Left lung (tissue), 10 donors: Measurements from ENCODE around the gene AP2A2. TPM values are rescaled to one million over a fixed set of nuclear protein-coding genes. Genes with fewer than 3 reads are reported as not detected.

Source experiments
- ATAC-seq: fragments of 200-7000 bp; cut with Tn5 transposase; one replicate; pipeline ENCODE4 v1.9.1; 2020; ENCODE audit warnings: moderate library complexity
- DNase-seq, 4 donors: peaks; one replicate each; pipeline ENCODE4 v3.0.0-alpha.2; 2013 to 2020
- H3K27ac ChIP-seq, 2 donors: fragments of 200-600 bp; sonication (generic) in 1 of 2; one replicate each; pipeline versions ENCODE4 v1.5.0 to v1.8.0; 2020 to 2021
- H3K27me3 ChIP-seq, 2 donors: fragments of 200-600 bp; sonication (generic) in 1 of 2; one replicate each; pipeline versions ENCODE4 v1.5.0 to v1.8.0; 2020 to 2021
- H3K36me3 ChIP-seq, 2 donors: fragments of 200-600 bp; sonication (generic) in 1 of 2; one replicate each; pipeline versions ENCODE4 v1.5.0 to v1.8.0; 2020 to 2021
- H3K4me1 ChIP-seq, 2 donors: fragments of 200-600 bp; one replicate each; pipeline ENCODE4 v1.8.0; 2021
- H3K4me3 ChIP-seq, 2 donors: fragments of 200-600 bp; sonication (generic) in 1 of 2; one replicate each; pipeline versions ENCODE4 v1.5.0 to v1.8.0; 2020 to 2021; ENCODE audit warnings: mild to moderate bottlenecking in 1 of 2
- H3K9me3 ChIP-seq, 2 donors: fragments of 200-600 bp; sonication (generic) in 1 of 2; one replicate each; pipeline versions ENCODE4 v1.5.0 to v1.8.0; 2020 to 2021
- CTCF ChIP-seq, 2 donors: fragments of 200-600 bp; sonication (generic) in 1 of 2; IDR thresholded peaks; one replicate each; pipeline versions ENCODE4 v1.5.0 to v1.8.0; 2021; ENCODE audit warnings: antibody characterized with exemption in 2 of 2
- intact Hi-C, 2 donors: fragments of 100-400 bp; cut with DNase I; formaldehyde crosslinking; loops; one replicate each; pipeline versions ENCODE4 v1.11.2 to v1.14.2; 2022
- polyA plus RNA-seq, 6 donors: library from polyadenylated mRNA; unstranded; fragments of 120-200 nt; gene quantifications; one replicate each; pipeline ENCODE4 v1.2.1, GENCODE V29; 2013; ENCODE audit not compliant: insufficient read length in 6 of 6
- total RNA-seq, 2 donors: library from RNA; stranded (reverse); fragmentation: NEBNext Ultra II Directional; extraction: Animal tissue kit (Norgen Biotek cat#: 25700); gene quantifications; one replicate each; pipeline ENCODE4 v1.2.1, GENCODE V29; 2021
- donor health status: DM: no; HTN: yes; CAD: no.
- donor health status: DM: no; HTN: no; CAD: no.

AP2A2 gene
- total and polyA plus RNA-seq, 8 donors = 77.0 to 98.4 (median 83.0) TPM

DNA sequence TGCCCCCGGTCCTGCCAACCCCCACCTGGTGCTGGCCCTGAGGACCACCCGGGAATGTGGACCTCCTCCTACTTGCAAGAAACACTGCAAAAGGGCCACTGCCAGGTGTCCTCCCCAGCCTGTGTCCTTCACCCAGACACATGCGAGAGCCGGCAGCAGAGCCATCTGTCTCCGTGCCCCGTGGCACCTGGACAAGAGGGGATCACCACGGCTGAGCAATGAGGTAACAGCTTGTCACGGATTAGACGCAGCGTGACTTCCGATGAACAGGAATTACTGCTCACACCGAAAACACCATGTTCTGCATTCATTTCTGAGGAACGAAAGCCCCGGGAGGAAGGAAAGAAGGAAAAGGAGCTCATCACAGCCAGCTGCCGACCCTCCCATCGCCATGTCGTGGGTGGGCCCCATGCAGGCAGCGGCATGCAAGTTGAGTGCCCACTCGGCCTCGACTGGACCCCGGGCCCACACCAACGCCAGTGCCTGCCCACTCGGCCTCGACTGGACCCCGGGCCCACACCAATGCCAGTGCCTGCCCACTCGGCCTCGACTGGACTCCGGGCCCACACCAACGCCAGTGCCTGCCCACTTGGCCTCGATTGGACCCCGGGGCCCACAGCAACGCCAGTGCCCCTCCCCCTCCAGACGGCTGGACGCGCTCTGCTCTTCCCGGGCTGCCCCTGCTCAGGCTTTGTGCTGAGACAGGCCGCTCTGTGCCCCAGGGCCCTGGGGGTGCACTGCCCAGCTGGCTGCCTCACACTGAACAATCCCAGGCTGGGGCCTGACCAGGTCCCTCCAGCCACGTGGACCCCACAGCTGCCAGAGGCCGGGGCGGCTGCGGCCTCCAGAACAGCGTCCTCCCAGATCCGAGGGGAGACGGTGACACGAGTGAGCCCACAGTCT is 37.1 kb upstream of the AP2A2 start:
- H3K27me3 ChIP-seq = no peaks in the 10 kb centered on the region
- intact Hi-C loops = no loop called here
- no peak overlapping the region for H3K4me3 ChIP-seq
- ATAC-seq = no peak
- TF ChIP-seq CTCF (IDR thresholded peaks at IDR 0.05) = no peak
- no peaks in the 10 kb centered on the region for H3K9me3 ChIP-seq
- H3K36me3 ChIP-seq = peaks cover 0 to 38% of the 10 kb centered on the region in 2 donors
- no peaks in the 10 kb centered on the region for H3K4me1 ChIP-seq
- DNase-seq = no peak
- no peak overlapping the region for H3K27ac ChIP-seq

DNA sequence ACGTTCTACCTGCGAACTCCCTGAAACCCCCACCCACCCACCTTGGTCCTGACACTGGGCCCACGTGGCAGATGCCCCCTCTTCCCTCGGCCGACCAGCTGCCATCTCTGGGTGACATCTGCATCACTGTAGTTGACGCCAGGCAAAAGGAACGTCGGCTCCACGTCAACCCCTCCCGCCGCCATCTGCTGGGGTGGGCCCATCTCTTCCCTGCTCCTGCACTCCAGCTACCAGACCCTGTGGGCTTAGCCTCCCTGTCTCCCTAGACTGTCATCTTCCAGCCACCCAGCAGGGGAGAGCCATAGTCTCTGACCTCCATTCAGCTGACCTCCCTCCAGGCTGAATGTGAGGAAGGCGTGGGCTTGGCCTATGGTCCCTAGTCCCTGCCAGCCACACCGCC is 36.4 kb upstream of the AP2A2 start:
- no peak overlapping the region for H3K27ac ChIP-seq
- no peak for ATAC-seq
- peaks cover 0 to 31% of the 10 kb centered on the region in 2 donors for H3K36me3 ChIP-seq
- no peaks in the 10 kb centered on the region for H3K27me3 ChIP-seq
- intact Hi-C loops = no loop called here
- DNase-seq = no peak
- H3K9me3 ChIP-seq = no peaks in the 10 kb centered on the region
- no peaks in the 10 kb centered on the region for H3K4me1 ChIP-seq
- no peak overlapping the region for H3K4me3 ChIP-seq
- TF ChIP-seq CTCF (IDR thresholded peaks at IDR 0.05) = no peak

DNA sequence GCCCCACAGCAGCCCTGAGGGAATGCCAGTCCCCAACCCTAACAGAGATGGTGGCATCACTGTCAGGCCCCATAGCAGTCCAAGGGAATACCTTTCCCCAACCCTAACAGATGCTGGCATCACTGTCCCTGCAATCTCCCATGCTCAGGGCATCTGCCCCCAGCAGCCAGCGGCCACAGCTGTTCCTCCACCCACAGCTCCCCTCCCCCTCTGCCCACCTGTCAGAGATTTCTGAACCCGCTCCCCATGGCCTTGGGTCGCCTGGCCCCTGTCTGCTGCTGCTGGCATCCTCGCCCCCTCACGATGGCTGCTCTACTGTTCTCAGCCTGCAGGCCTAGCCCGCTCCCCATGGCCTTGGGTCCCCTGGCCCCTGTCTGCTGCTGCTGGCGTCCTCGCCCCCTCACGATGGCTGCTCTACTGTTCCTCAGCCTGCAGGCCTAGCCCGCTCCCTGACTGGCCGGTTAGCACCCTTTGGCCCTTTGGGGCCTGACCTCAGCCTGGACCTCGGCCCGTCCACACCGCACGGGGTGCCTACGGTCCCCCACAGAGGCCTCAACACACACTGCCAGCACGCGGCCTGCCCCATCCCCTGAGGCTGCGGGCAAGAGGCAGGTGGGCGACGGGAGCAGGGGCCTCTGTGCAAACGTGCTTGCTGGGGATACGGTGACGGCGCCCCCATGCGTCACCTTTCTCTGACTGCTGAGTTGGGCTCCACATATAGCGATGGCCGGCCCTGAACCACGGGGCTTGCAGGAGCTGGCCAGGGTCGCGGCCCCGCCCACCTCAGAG is 35.8 kb upstream of the AP2A2 start:
- no peaks in the 10 kb centered on the region for H3K4me1 ChIP-seq
- TF ChIP-seq CTCF (IDR thresholded peaks at IDR 0.05) = no peak
- no peak overlapping the region for H3K27ac ChIP-seq
- H3K4me3 ChIP-seq = no peak overlapping the region
- H3K9me3 ChIP-seq = no peaks in the 10 kb centered on the region
- H3K36me3 ChIP-seq = peaks cover 0 to 29% of the 10 kb centered on the region in 2 donors
- no peak for ATAC-seq
- no peaks in the 10 kb centered on the region for H3K27me3 ChIP-seq
- DNase-seq = no peak
- intact Hi-C loops = no loop called here

- H3K9me3 ChIP-seq = no peaks in the 10 kb centered on the region
- DNase-seq (no peak), ATAC-seq (no peak)
- H3K27me3 ChIP-seq = no peaks in the 10 kb centered on the region
- TF ChIP-seq CTCF (IDR thresholded peaks at IDR 0.05) = no peak
- H3K36me3 ChIP-seq = peaks cover 0 to 29% of the 10 kb centered on the region in 2 donors
- intact Hi-C loops = no loop called here
- no peaks in the 10 kb centered on the region for H3K4me1 ChIP-seq
- no peak overlapping the region for H3K4me3 ChIP-seq
- H3K27ac ChIP-seq = no peak overlapping the region
Measured at GRCh38 chr11:890794-891540, 34.7 kb upstream of the AP2A2 start.
